ENCODE data around the gene RIN1.

- TF ChIP-seq JUN (IDR thresholded peaks at IDR 0.05; ENCODE audit: borderline replicate concordance, insufficient read depth, insufficient read length, low read depth) (no peak), CTCF (IDR thresholded peaks at IDR 0.05; ENCODE audit: extremely low read depth in 1 of 2, insufficient read depth in 1 of 2, low read depth in 1 of 2, low read length in 2 of 2) (no peak), EZH2 (IDR thresholded peaks at IDR 0.05; ENCODE audit: borderline replicate concordance, low read depth, low read length, severe bottlenecking) (no peak), POLR2A (IDR thresholded peaks at IDR 0.05; ENCODE audit: low read depth, low read length) (no peak), MYC (IDR thresholded peaks at IDR 0.05; ENCODE audit: low read depth, low read length) (no peak), POLR2AphosphoS5 (IDR thresholded peaks at IDR 0.05; ENCODE audit: insufficient read depth, low read depth, low read length) (no peak), GATA2 (IDR thresholded peaks at IDR 0.05; ENCODE audit: insufficient read depth, insufficient read length, low read depth, low read length) (no peak)
These were observed 4.6 kb upstream of the RIN1 start for GRCh38 chr11:66340596-66341501.

Measured in endothelial cell of umbilical vein (primary cell).